ENCODE measurements around the gene RNPEPL1. TPM values are rescaled to one million over a fixed set of nuclear protein-coding genes. Genes with fewer than 3 reads are reported as not detected.
A peak's percentile ranks its signal among the peaks of the same experiment; 100 is the strongest.

The RNPEPL1 gene
- total RNA-seq, 1 experiment from 2014 or later: 101 TPM

- H3K4me2 ChIP-seq: peak overlapping the region; percentile 97
- ChIA-PET POLR2A (ENCODE audit: unreplicated experiment) (no interaction called here), CTCF (no interaction called here)
- no peaks in the 10 kb centered on the region for H3K9me3 ChIP-seq (ENCODE audit: insufficient read depth, low read depth)
- peaks cover 57% of the 10 kb centered on the region for H3K4me1 ChIP-seq (replicated peaks; ENCODE audit: insufficient read depth)
- H3K9me2 ChIP-seq (ENCODE audit: insufficient read depth): no peaks in the 10 kb centered on the region
- H3F3A ChIP-seq (ENCODE audit: insufficient read depth, low read depth): peaks cover 44% of the 10 kb centered on the region
- peaks cover 33% of the 10 kb centered on the region for H4K20me1 ChIP-seq (ENCODE audit: insufficient read depth)
- H3K79me2 ChIP-seq (ENCODE audit: low read depth): peaks cover 85% of the 10 kb centered on the region
- no peaks in the 10 kb centered on the region; the same call in 1 of the 2 replicates for H3K36me3 ChIP-seq (ENCODE audit: low read depth)
- no peaks in the 10 kb centered on the region for H3K27me3 ChIP-seq (ENCODE audit: insufficient read depth, low read depth)
- TF ChIP-seq, protein P1, sequence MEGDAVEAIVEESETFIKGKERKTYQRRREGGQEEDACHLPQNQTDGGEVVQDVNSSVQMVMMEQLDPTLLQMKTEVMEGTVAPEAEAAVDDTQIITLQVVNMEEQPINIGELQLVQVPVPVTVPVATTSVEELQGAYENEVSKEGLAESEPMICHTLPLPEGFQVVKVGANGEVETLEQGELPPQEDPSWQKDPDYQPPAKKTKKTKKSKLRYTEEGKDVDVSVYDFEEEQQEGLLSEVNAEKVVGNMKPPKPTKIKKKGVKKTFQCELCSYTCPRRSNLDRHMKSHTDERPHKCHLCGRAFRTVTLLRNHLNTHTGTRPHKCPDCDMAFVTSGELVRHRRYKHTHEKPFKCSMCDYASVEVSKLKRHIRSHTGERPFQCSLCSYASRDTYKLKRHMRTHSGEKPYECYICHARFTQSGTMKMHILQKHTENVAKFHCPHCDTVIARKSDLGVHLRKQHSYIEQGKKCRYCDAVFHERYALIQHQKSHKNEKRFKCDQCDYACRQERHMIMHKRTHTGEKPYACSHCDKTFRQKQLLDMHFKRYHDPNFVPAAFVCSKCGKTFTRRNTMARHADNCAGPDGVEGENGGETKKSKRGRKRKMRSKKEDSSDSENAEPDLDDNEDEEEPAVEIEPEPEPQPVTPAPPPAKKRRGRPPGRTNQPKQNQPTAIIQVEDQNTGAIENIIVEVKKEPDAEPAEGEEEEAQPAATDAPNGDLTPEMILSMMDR (conservative IDR thresholded peaks at IDR 0.05): no peak
- no peak for TF ChIP-seq EZH2 (IDR thresholded peaks at IDR 0.05; ENCODE audit: low read depth)
- DNase-seq: peak in 1 of 2 experiments; percentile 46
- intact Hi-C loops (cut with micrococcal nuclease; ENCODE audit: unreplicated experiment): no loop called here
- no TSS peak for BruUV-seq (replicated peaks)
- H3K27ac ChIP-seq: no peak overlapping the region
- H2AFZ ChIP-seq: no peak overlapping the region
- H3K4me3 ChIP-seq: peak overlapping the region; percentile 83; the same call in 1 of the 2 replicates
These were observed 16.3 kb downstream of the RNPEPL1 start for GRCh38 chr2:240584486-240585031.

DNA sequence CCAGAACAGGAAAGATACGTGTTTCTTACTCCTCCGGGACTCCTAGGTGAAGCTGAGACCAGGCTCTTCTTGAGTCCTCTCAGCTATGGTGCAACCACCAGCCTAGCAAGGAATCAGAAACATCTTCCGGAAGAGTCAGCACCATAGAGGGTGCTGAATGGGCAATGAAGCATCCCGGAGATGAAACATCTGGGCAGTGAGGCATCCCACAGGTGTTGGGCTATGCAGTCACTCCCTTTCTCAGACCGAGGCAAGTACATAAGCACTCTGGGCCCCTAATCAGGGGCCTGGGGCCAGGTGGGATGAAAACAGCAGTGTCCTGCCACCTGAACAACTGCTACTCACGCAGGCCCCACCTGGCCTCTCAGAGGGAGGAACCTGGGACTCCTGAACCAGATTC, 16.8 kb downstream of the RNPEPL1 start:
- Histone ChIP-seq H3K4me1 (replicated peaks; ENCODE audit: insufficient read depth) (peaks cover 52% of the 10 kb centered on the region), H3K4me2 (peak overlapping the region; percentile 97), H3K27me3 (ENCODE audit: insufficient read depth, low read depth) (no peaks in the 10 kb centered on the region), H3F3A (ENCODE audit: insufficient read depth, low read depth) (peaks cover 39% of the 10 kb centered on the region), H3K9me2 (ENCODE audit: insufficient read depth) (no peaks in the 10 kb centered on the region), H3K79me2 (ENCODE audit: low read depth) (peaks cover 89% of the 10 kb centered on the region), H2AFZ (no peak overlapping the region), H3K9me3 (ENCODE audit: insufficient read depth, low read depth) (no peaks in the 10 kb centered on the region), H4K20me1 (ENCODE audit: insufficient read depth) (peaks cover 28% of the 10 kb centered on the region), H3K36me3 (ENCODE audit: low read depth) (no peaks in the 10 kb centered on the region; the same call in 1 of the 2 replicates), H3K4me3 (peak overlapping the region; percentile 83), H3K27ac (peak overlapping the region; percentile 61)
- ChIA-PET CTCF (interaction anchor here (0.5 kb wide), 1 partner anchor 352 kb away, joined by 3 read pairs; no protein-coding TSS in a partner anchor), POLR2A (ENCODE audit: unreplicated experiment) (interaction anchor here (1.6 to 2.4 kb wide), 2 partner anchors 24 to 129 kb away, joined by 7 to 17 read pairs; partner anchors contain the start of gene DUSP28)
- intact Hi-C loops (cut with micrococcal nuclease; ENCODE audit: unreplicated experiment): no loop called here
- TF ChIP-seq EZH2 (IDR thresholded peaks at IDR 0.05; ENCODE audit: low read depth): no peak
- TF ChIP-seq, protein P1 (conservative IDR thresholded peaks at IDR 0.05): no peak
- no TSS peak for BruUV-seq (replicated peaks)
- DNase-seq: no peak

GRCh38 chr2:240585681-240586197, 17.5 kb downstream of the RNPEPL1 start:
- Histone ChIP-seq H3K27ac (peak overlapping the region; percentile 61), H2AFZ (peak overlapping the region; percentile 94), H3K4me1 (replicated peaks; ENCODE audit: insufficient read depth) (peaks cover 47% of the 10 kb centered on the region), H4K20me1 (ENCODE audit: insufficient read depth) (peaks cover 23% of the 10 kb centered on the region), H3K9me3 (ENCODE audit: insufficient read depth, low read depth) (no peaks in the 10 kb centered on the region), H3K36me3 (ENCODE audit: low read depth) (no peaks in the 10 kb centered on the region; the same call in 1 of the 2 replicates), H3K27me3 (ENCODE audit: insufficient read depth, low read depth) (no peaks in the 10 kb centered on the region), H3K4me3 (peak overlapping the region; percentile 83), H3K79me2 (ENCODE audit: low read depth) (peaks cover 88% of the 10 kb centered on the region), H3K9me2 (ENCODE audit: insufficient read depth) (no peaks in the 10 kb centered on the region), H3K4me2 (peak overlapping the region; percentile 97), H3F3A (ENCODE audit: insufficient read depth, low read depth) (peaks cover 32% of the 10 kb centered on the region)
- TSS peak; percentile 65 for BruUV-seq (replicated peaks)
- ChIA-PET POLR2A (ENCODE audit: unreplicated experiment) (interaction anchor here (0.6 to 2.4 kb wide), 5 partner anchors 20 to 273 kb away, joined by 4 to 48 read pairs (median 7); partner anchors contain the start of gene DUSP28), CTCF (interaction anchor here (0.5 to 2.4 kb wide), 5 partner anchors 19 to 352 kb away, joined by 3 to 22 read pairs (median 5); no protein-coding TSS in a partner anchor)
- TF ChIP-seq EZH2 (IDR thresholded peaks at IDR 0.05; ENCODE audit: low read depth): no peak
- TF ChIP-seq, protein P1 (conservative IDR thresholded peaks at IDR 0.05): no peak
- intact Hi-C loops (cut with micrococcal nuclease; ENCODE audit: unreplicated experiment): loop anchor here (1.0 kb wide), 1 partner anchor 24 kb away; no protein-coding TSS in a partner anchor
- no peak for DNase-seq
